ENCODE data around the gene MAPKAPK2.
"Not testable (repeated sequence)": the region's sequence is repeated elsewhere in the genome, so short reads cannot be mapped to it uniquely, and the experiment has no call there.

MAPKAPK2 gene

GRCh38 chr1:206744683-206745082 lies 60.0 kb downstream of the MAPKAPK2 start:
- no peak for DNase-seq (ENCODE audit: low read depth)

GRCh38 chr1:206745301-206745700 lies 60.6 kb downstream of the MAPKAPK2 start:
- no peak for DNase-seq (ENCODE audit: low read depth)

- no peak for DNase-seq (ENCODE audit: low read depth)
These were observed 63.8 kb downstream of the MAPKAPK2 start for GRCh38 chr1:206748348-206749030.

- no peak for DNase-seq (ENCODE audit: low read depth)
These were observed 67.2 kb downstream of the MAPKAPK2 start for GRCh38 chr1:206751891-206752290.

- no peak for DNase-seq (ENCODE audit: low read depth)
These were observed 67.8 kb downstream of the MAPKAPK2 start for GRCh38 chr1:206752481-206752880.

- DNase-seq (ENCODE audit: low read depth), result no peak
These were observed 68.4 kb downstream of the MAPKAPK2 start for GRCh38 chr1:206753141-206753540.

- no peak for DNase-seq (ENCODE audit: low read depth)
These were observed 69.3 kb downstream of the MAPKAPK2 start for GRCh38 chr1:206754011-206754410.

- no peak for DNase-seq (ENCODE audit: low read depth)
These were observed 73.0 kb downstream of the MAPKAPK2 start for GRCh38 chr1:206757524-206758266.

GRCh38 chr1:206760590-206760989 lies 75.9 kb downstream of the MAPKAPK2 start:
- DNase-seq (ENCODE audit: low read depth), result no peak

- DNase-seq (ENCODE audit: low read depth), result no peak
These were observed 76.6 kb downstream of the MAPKAPK2 start for GRCh38 chr1:206761159-206761768.

- DNase-seq (ENCODE audit: low read depth), result not testable (repeated sequence)
These were observed 78.1 kb downstream of the MAPKAPK2 start for GRCh38 chr1:206762741-206763364.

- DNase-seq (ENCODE audit: low read depth), result not testable (repeated sequence)
These were observed 81.1 kb downstream of the MAPKAPK2 start for GRCh38 chr1:206765771-206766170.

GRCh38 chr1:206766251-206766856 lies 81.6 kb downstream of the MAPKAPK2 start:
- DNase-seq (ENCODE audit: low read depth), result peak; percentile 44

GRCh38 chr1:206768472-206769303 lies 84.0 kb downstream of the MAPKAPK2 start:
- DNase-seq (ENCODE audit: low read depth), result no peak

GRCh38 chr1:206769304-206769731 lies 84.6 kb downstream of the MAPKAPK2 start:
- DNase-seq (ENCODE audit: low read depth), result peak; percentile 44

GRCh38 chr1:206770531-206771337 lies 86.0 kb downstream of the MAPKAPK2 start, which contains the start of gene IL19:
TSS of gene IL19 (plus strand) at chr1:206770773. CDS start at chr1:206836663, 65,890 bp downstream.
- DNase-seq (ENCODE audit: low read depth), result no peak

GRCh38 chr1:206771338-206771692 lies 86.6 kb downstream of the MAPKAPK2 start:
- DNase-seq (ENCODE audit: low read depth), result no peak

- no peak for DNase-seq (ENCODE audit: low read depth)
These were observed 87.7 kb downstream of the MAPKAPK2 start, which contains the start of gene IL10 for GRCh38 chr1:206772243-206772937. TSS of gene IL10 (minus strand) at chr1:206772494. CDS start at chr1:206772435, 59 bp downstream.

- DNase-seq (ENCODE audit: low read depth), result no peak
These were observed 89.4 kb downstream of the MAPKAPK2 start for GRCh38 chr1:206774093-206774492.

GRCh38 chr1:206776229-206776628 lies 91.5 kb downstream of the MAPKAPK2 start:
- DNase-seq (ENCODE audit: low read depth), result no peak

Data from activated T-cell treated with anti-CD3 and anti-CD28 coated beads for 24 hours (primary cell).